ENCODE measurements around the gene DNAI1.
"Not testable (repeated sequence)": the region's sequence is repeated elsewhere in the genome, so short reads cannot be mapped to it uniquely, and the experiment has no call there.

DNAI1 gene

GRCh38 chr9:34458013-34458958 lies at the start of gene DNAI1, which contains the start of gene FAM219A:
Gene DNAI1, plus strand, starts transcription at chr9:34458805. Its CDS starts 201 bp downstream, at chr9:34459006.
Gene FAM219A, minus strand, starts transcription at chr9:34458570. Its CDS starts 307 bp downstream, at chr9:34458263.
- peak; percentile 99 for DNase-seq

- DNase-seq: no peak
Observed at GRCh38 chr9:34409154-34409553, 49.5 kb upstream of the DNAI1 start.

GRCh38 chr9:34412336-34412735 lies 46.3 kb upstream of the DNAI1 start:
- no peak for DNase-seq

GRCh38 chr9:34413231-34413852 lies 45.3 kb upstream of the DNAI1 start:
- DNase-seq: no peak

- DNase-seq: no peak
Observed at GRCh38 chr9:34417734-34418133, 40.9 kb upstream of the DNAI1 start.

- no peak for DNase-seq
Observed at GRCh38 chr9:34419716-34420504, 38.7 kb upstream of the DNAI1 start.

GRCh38 chr9:34426347-34427074 lies 32.1 kb upstream of the DNAI1 start:
- no peak for DNase-seq

- no peak for DNase-seq
Observed at GRCh38 chr9:34428325-34428958, 30.2 kb upstream of the DNAI1 start.

- DNase-seq: no peak
Observed at GRCh38 chr9:34430843-34431437, 27.7 kb upstream of the DNAI1 start.

GRCh38 chr9:34431667-34432066 lies 26.9 kb upstream of the DNAI1 start:
- DNase-seq: no peak

- peak; percentile 21 for DNase-seq
Observed at GRCh38 chr9:34437006-34437925, 21.3 kb upstream of the DNAI1 start.

GRCh38 chr9:34437926-34438307 lies 20.7 kb upstream of the DNAI1 start:
- not testable (repeated sequence) for DNase-seq

- DNase-seq: not testable (repeated sequence)
Observed at GRCh38 chr9:34438465-34438864, 20.1 kb upstream of the DNAI1 start.

- DNase-seq: no peak
Observed at GRCh38 chr9:34440017-34440416, 18.6 kb upstream of the DNAI1 start.

- DNase-seq: no peak
Observed at GRCh38 chr9:34442770-34443169, 15.8 kb upstream of the DNAI1 start.

GRCh38 chr9:34443533-34443932 lies 15.1 kb upstream of the DNAI1 start:
- no peak for DNase-seq

- DNase-seq: no peak
Observed at GRCh38 chr9:34443976-34444375, 14.6 kb upstream of the DNAI1 start.

GRCh38 chr9:34446468-34446891 lies 12.1 kb upstream of the DNAI1 start:
- DNase-seq: no peak

GRCh38 chr9:34446951-34447350 lies 11.7 kb upstream of the DNAI1 start:
- DNase-seq: no peak

GRCh38 chr9:34450644-34451043 lies 8.0 kb upstream of the DNAI1 start:
- no peak for DNase-seq

All from activated effector memory CD4-positive, alpha-beta T cell treated with Interleukin-2 at 50 U/mL for 16 hours (primary cell).